ENCODE results near the gene PLIN5.

The PLIN5 gene

DNA sequence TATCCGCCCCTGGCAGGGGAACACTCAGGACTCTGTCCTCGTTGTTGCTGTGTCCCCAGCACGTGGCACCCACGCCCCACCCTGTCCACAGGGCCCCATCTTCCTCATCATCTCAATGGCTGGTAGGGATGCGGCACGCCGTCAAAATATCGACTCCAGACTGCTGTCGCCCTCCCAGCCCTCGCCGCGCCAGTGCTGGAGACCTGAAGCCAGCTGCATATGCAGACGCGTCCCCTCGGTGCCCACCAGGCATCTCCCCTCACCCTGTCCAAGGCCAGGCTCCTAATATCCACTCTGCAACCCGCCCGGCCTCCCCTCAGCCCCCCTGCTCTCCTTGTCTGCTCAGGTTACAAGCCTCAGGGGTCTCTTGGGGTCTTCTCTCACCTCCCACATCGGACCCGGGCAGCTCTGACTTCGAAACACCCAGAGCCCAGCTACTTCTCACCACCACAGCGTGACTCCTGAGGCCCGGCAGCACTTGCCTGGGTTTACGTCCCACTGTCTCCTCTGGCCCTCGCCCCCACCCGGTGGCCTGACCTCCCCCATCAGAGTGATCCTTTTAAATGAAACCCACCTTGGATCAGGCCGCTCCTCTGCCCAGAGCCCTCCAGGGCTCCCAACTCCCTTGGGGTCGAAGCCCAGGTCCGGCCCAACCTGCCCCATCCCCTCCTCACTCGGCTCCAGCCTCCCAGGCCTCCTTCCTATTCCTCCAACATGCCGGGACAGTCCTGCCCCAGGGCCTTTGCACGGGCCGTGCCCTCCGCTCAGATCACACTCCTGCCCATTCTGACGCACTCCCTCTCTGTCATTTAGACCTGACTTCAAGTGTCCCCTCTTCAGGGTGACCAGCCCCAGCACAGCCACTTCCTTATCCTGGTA, 29.2 kb downstream of the PLIN5 start:
- DNase-seq (ENCODE audit: low read depth) = no peak

DNA sequence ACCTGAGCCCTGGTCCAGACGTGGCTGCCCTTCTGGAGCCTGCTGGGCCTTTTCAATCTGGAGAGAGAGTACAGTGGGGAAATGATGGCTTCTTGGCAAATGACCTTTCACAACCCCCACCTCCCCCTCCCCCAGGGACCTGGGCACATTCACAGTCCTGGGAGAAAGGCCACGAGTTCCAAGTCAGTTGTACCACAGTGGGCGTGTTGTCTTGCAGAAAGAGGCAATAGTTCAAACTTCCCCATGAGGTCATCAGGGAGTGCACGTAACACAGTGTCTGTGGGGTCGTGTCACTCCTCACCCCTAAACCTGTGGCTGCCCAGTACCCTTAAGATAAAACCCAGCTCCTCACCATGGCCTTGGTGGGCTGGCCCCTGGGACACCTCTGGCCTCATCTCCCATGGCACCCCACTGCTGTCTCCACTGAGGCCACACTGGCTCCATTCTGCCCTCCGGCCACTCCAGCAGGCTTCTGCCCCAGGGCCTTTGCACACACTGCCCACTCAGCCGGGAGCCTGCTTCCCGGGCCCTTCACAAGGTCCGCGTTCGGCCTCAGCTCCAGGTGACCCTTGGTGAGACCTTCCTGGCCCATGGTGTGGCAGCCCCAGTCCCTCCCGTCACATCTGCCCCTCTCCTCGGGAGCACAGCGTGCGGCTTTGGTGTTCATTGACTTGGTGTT, 30.0 kb downstream of the PLIN5 start:
- DNase-seq (ENCODE audit: low read depth) = no peak

DNA sequence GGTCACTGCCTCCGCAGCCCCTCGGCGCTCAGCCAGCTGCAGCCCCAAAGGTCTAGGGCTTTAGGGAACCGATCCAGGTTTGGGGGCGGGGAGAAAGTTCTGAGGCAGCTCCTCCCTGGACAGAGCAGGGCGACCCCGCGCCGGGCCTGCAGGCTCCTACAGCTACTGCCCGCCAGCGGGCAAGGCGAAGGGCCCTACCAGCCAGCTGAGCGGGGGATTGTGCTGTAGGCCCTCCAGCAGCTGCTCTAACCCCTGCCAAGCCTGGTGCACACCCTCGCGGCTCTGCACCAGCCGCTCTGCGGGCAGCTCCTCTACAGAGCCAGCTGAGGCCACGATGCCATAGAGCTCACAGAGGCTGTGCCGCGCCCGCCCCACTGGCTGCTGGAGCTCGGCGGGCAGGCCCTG, 30.7 kb downstream of the PLIN5 start:
- no peak for DNase-seq (ENCODE audit: low read depth)

DNA sequence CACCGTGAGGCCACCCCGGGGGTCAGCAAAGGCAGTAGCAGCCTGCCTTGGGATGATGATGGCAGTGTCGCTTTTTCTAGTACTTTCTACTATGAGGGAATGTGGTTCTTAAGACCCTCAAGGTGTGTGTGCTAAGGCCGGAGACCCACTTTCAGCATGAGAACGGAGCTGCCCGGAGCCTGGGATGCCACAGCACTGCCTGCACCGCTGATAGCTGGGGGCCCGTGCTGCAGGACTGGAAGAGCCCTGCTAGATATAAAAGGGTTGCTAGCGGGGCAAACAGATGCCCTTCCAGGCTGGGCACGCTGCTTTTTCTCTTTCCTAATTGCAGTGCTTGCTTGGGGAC, 31.2 kb downstream of the PLIN5 start:
- DNase-seq (ENCODE audit: low read depth) = no peak

DNA sequence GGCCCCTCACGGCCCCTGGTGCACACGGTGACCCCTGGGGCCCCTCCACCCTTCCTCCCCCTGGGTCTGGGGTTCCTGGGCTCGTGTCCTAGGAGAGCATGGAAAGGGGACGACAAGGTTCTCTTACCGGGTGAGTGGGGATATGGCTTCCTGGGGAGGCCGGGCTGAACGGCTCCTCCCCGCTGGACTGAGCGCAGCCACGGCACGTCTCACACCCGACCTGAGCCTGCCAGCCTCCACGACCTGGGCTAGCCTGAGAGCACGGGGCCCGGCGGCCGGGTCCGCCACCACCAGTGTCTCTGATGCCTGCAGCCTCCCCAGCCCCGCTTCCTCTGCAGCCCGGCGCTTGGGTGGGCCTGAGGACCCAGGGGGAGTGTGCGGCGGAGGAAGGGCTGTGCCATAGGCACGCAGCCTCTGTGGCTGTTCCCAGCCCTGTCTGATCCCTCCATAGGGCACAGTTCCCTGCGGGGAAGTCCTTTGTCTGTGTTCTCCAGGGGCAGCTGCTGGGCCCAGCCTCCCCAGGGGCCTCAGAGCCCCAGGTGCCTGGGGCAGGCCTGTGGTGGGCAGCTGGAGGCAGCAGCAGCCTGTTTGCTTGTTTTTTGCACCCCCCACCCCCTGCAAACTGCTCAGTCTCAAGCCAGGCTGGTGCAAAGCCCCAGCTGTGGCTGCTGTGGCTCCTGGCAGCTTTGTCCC, 31.7 kb downstream of the PLIN5 start:
- no peak for DNase-seq (ENCODE audit: low read depth)

DNA sequence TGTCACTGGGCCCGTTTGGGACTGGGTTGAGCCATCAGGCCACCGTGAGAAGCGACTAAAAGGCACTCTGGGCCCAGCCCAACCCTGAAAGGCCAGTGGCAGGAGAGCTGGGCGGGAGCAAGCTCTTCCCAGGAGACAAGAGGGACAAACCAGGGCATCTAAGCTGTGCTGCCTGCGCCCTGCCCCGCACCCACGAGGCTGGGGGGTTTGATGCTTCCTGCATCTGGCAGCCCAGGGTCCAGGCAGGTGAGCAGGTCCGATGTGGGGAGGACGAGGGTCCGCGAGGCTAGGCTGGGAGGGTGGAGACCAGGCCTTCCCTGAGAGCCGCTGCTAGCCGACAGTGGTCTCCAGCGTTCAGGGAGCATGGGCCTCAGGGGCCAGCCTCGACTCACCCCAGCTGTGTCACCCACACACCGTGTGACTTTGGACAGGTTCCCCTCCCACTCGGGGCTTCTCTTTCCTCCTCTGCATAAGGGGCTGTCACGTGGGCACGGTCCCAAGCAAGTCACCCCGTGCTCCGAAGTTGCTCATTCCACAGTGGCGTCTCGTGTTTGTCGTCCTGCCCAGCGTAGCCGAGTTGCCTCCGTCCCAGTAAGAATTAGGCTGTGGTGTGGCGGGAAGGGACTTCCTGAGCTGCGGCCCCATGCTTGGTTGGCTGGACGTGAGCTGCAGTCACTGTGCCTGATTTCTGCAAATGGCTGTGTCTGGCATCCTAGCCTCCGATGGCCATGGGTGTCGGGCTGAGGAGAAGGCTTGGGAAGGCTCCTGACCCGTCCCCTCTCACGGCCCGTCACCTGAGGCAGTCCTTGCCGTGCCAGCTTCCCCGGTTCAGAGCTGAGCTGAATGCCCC, 32.5 kb downstream of the PLIN5 start:
- DNase-seq (ENCODE audit: low read depth) = no peak

DNA sequence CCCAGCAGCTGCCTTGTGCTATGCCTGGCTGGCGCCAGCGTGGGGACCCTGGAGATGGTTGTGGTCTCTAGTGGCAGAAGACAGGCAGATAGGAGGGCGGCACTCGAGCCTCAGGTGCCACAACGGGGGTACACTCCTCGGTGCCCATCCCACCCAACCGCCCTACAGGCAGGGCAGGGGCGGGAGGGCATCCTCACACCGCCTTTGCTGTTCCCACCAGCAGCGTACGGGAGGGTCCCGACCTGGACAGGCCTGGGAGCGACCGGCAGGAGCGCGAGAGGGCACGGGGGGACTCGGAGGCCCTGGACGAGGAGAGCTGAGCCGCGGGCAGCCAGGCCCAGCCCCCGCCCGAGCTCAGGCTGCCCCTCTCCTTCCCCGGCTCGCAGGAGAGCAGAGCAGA, 33.3 kb downstream of the PLIN5 start:
- no peak for DNase-seq (ENCODE audit: low read depth)

DNA sequence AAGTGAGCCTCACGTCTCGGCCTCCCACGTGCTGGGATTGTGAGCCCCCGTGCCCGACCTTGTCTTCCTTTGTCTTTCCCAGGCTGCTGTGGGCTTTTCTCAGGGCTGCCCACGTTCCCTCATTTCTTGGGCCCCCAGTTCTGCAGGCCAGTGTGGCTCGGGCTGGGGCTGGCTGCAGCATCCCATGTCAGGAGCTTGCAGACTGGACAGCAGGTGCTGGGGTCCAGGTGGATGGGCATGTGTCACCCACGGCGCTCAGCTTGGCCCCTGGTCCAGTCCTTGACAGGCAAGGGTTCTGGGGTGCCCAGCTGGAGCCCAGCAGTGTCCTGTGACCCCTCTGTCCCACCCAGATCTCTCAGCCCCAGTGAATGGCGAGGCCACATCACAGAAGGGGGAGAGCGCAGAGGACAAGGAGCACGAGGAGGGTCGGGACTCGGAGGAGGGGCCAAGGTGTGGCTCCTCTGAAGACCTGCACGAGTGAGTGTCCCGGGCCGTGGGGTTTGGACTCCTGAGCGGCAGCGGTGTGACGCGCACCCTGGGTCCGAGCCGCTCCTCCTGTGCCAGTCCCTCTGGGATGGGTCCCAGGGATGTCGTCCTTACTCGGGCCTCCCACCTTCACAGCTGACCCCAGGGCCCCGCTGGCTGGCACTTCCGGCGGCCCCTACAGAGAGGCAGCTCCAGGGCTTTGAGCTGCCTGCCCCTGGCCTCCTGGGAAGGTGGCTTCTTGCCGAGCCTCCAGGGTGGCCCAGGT, 34.0 kb downstream of the PLIN5 start:
- no peak for DNase-seq (ENCODE audit: low read depth)

DNA sequence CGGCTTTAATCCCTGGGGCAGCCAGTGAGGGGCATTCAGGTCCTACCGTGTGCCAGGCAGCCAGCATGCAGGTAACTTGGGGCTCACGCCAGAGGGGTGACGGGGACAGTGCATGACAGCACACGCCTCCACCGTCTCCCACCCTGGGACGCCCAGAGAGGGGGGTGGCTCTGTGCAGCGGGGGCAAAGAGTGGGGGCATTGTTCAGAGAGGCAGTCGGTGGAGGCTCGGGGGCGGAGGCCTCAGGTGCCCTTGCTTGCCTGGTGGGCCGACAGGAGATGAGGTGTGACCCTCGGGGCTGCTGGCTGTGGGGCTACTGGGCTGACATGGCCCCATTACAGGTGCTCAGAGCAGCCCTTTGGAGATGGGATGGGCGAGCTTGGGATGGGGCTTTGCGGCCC, 35.2 kb downstream of the PLIN5 start:
- no peak for DNase-seq (ENCODE audit: low read depth)

DNA sequence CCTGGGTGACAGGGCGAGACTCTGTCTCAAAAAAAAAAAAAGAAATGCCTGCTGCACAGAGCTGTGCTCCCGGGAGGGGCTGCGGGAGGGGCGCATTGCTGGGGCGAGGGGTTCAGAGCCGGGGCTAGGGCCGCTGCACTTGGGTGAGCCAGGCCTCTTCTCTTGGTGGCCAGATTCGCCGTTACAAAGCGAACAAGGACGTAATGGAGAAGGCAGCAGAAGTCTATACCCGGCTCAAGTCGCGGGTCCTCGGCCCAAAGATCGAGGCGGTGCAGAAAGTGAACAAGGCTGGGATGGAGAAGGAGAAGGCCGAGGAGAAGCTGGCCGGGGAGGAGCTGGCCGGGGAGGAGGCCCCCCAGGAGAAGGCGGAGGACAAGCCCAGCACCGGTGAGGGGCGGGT, 35.7 kb downstream of the PLIN5 start:
- DNase-seq (ENCODE audit: low read depth) = no peak

DNA sequence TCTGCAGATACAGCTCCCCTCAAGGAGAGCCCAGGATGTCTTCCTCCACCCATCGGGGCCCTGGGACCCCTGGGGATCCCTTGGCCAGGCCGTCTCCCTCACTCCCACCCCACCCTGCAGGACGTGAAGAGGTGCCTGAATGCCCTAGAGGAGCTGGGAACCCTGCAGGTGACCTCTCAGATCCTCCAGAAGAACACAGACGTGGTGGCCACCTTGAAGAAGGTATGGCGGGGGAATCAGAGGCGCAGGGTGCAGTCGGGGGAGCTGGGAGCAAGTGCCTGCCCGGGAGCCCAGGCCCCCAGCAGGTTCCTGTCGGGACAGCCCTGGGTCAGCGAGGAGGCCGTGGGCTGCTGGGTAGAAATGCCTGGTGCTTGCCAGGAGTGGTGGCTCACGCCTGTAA, 36.3 kb downstream of the PLIN5 start:
- DNase-seq (ENCODE audit: low read depth) = no peak

DNA sequence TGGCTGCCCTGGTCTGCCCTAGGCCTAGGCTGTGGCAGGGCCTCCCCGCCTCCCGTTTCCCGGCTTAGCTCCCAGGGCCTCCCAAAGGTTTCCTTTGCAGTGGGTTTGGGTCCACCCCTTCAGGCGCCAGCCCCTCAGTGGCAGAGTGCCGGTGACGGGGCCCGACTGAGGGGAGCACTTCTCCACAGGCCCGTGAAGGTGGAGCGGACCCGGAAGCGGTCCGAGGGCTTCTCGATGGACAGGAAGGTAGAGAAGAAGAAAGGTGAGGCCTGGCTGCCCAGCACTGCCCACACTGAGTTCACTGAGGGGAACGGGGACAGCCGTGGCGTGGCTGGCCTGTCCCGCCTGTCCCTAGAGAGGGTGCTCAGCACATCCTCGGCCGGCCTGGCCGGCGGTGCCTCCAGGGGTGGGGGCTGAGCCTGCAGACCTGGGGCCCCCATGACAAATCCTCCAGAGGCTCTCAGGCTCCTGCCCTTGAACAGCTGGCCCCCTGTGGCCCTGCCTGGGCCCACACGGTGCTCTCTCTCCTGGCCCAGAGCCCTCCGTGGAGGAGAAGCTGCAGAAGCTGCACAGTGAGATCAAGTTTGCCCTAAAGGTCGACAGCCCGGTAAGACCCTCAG, 37.1 kb downstream of the PLIN5 start:
- DNase-seq (ENCODE audit: low read depth) = no peak

DNA sequence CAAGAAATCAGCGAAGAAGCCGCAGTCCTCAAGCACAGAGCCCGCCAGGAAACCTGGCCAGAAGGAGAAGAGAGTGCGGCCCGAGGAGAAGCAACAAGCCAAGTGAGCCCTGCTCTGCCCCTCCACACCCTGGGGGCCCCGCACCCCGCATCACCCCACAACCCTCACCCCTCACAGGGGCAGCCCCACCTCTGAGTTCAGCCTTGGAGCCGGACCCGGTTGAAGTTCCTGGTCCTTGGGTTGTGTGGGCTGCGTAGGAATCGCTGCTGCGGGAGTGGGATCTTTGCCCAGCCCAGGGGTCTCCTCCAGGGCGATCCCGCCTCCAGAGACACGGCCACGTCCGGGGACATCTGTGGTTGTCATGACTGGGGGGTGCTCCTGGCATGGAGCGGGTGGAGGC, 38.7 kb downstream of the PLIN5 start:
- DNase-seq (ENCODE audit: low read depth) = no peak

DNA sequence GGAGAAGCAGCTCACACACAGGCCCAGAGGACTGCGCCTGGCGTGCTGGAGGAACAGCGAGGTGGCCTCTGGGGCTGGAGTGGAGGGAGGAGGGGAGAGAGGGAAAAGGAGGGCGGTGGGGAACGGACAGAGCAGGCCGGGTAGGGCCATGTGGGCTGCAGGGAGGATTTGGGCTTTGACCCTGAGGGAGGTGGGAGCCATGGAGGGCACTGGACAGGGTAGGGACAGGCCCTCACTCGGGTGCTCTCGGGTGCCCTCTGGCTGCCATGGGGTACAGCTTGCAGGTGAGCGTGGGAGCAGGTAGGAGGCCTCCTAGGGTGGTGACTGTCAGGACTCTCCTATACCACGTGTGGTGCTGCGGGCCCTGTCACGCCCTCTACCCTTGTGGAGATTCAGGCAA, 39.6 kb downstream of the PLIN5 start:
- DNase-seq (ENCODE audit: low read depth) = no peak

DNA sequence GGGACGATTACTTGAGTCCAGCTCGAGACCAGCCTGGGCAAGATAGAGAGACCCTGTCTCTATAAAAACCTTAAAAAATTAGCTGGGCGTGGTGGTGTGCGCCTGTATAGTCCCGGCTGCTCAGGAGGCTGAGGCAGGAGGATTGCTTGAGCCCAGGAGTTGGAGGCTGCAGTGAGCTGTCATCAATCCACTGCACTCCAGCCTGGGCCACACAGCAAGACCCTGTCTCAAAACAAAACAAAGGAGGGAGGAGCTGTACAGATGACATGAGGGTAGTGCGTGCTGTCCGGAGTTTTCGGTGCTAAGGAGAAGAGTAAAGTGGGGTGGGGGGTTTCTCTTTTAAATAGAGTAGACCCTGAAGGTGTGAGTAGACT, 40.3 kb downstream of the PLIN5 start:
- DNase-seq (ENCODE audit: low read depth) = no peak

DNA sequence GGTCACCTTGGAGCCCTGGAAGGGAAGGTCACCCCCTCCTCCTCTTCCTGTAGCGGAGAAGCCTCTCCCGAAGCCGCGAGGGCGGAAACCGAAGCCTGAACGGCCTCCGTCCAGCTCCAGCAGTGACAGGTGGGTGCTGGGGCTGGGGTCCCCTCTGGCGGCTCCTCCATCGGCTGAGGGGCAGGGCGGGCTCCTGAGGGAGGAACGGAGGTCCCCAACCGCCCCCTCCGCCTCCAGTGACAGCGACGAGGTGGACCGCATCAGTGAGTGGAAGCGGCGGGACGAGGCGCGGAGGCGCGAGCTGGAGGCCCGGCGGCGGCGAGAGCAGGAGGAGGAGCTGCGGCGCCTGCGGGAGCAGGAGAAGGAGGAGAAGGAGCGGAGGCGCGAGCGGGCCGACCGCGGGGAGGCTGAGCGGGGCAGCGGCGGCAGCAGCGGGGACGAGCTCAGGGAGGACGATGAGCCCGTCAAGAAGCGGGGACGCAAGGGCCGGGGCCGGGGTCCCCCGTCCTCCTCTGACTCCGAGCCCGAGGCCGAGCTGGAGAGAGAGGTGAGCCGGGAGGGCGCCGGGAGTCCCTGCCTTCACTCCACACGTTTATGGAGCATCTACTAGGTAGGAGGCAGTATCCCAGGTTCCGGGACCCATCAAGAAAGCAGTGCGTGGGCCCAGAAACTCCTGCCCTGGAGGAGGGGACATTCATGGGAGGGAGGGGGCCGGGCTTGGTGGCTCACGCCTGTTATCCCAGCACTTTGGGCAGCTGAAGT, 40.9 kb downstream of the PLIN5 start:
- DNase-seq (ENCODE audit: low read depth) = no peak

DNA sequence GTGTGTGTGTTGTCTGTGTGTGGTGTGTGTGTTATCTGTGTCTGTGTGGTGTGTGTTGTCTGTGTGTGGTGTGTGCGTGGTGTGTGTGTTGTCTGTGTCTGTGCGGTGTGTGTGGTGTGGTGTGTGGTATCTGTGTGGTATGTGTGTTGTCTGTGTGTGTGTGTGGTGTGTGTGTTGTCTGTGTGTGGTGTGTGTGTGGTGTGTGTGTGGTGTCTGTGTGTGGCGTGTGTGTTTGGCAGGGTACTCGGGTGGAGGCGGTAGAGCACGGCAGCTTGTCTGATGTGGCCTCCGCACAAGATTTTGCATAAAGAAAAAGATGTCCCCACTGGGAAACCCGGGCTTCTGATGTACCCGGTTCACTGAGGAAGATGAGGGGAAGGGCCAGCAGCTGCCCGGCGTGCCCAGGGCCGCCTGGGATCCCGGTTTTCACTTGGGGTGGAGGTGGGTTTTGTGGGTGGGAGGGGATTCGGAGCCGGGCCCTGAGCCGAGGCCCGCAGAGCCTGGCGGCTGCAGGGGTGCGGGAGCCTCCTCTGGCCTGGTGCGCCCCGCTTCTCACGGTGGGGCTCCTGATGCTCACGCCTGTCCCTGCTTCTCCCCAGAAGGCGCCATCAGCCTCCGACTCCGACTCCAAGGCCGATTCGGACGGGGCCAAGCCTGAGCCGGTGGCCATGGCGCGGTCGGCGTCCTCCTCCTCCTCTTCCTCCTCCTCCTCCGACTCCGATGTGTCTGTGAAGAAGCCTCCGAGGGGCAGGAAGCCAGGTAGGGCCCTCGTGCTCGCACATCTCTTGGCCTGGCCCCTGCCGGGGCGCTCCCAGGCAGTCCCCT, 41.7 kb downstream of the PLIN5 start:
- DNase-seq (ENCODE audit: low read depth) = no peak

DNA sequence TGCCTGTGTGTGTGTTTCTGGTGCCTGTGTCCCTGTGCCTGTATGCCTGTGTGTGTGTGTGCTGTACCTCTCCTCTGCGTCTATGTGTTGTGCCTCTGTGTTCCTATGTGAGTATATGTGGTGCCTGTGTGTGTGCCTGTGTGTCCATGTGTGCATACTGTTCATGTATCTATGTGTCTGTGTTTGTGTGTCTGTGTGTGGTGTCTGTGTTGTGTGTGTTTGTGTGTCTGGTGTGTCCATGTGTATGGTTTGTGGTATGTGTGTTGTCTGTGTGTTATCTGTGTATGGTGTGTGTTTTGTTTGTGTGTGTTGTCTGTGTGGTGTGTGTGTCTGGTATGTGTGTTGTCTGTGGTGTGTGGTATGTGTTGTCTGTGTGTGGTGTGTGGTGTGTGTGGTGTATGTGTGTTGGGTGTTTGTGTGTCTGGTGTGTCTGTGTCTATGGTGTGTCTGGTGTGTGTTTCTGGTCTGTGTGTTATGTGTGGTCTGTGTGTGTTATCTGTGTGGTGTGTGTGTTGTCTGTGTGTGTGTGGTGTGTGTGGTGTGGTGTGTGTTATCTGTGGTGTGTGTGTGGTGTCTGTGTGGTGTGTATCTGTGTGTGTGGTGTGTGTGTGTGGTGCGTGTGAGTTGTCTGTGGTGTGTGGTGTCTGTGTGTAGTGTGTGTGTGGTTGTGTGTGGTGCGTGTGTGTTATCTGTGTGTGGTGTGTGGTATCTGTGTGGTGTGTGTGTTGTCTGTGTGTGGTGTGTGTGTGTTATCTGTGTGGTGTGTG, 42.5 kb downstream of the PLIN5 start:
- DNase-seq (ENCODE audit: low read depth) = no peak

DNA sequence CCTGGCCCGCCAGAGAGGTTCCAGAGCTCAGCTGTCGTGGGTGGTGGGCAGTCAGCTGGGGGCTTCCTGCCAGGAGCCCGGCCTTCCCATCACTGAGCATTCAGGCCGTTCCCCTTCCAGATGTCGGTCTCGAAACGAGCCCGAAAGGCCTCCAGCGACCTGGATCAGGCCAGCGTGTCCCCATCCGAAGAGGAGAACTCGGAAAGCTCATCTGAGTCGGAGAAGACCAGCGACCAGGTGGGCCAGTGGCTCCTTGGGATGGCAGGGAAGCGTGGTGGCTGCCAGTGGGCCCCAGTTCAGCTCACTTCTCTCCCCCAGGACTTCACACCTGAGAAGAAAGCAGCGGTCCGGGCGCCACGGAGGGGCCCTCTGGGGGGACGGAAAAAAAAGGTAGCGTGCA, 43.6 kb downstream of the PLIN5 start:
- DNase-seq (ENCODE audit: low read depth) = no peak

Measured in stimulated activated CD8-positive, alpha-beta memory T cell treated with anti-CD3 and anti-CD28 coated beads, Interleukin-15, amount 100 ng/mL, for 24 hours (primary cell).